ENCODE data around the gene KIF6.
A peak's percentile ranks its signal among the peaks of the same experiment; 100 is the strongest.
"Not testable (repeated sequence)": the region's sequence is repeated elsewhere in the genome, so short reads cannot be mapped to it uniquely, and the experiment has no call there.

Gene KIF6

GRCh38 chr6:39724787-39725631, at the start of gene KIF6:
Gene KIF6 (minus strand): TSS chr6:39725408. CDS start chr6:39725310, 98 bp downstream.
- DNase-seq (ENCODE audit: low read depth): peak; percentile 54

DNA sequence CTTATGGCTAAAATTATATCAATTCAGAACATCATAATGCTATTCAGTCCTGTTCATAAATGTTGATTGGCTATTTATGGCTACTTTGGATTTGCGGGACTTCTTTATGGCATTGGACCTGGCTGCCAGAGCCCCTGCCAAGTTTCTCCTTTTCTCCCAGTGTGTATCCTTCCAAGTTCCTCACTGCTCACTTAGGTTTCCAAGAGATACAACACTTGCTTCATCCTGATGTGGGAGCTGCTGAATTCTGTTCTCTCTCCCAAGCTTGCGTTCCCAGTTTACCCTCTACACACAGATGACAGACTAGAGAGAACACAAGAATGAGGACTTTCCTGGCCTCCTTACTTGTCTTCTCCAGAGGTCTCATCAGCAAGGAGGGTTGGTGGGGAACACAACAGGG, 48.6 kb upstream of the KIF6 start:
- DNase-seq (ENCODE audit: low read depth): no peak

- DNase-seq (ENCODE audit: low read depth): no peak
Observed at GRCh38 chr6:39772559-39773273, 47.5 kb upstream of the KIF6 start.

- no peak for DNase-seq (ENCODE audit: low read depth)
Observed at GRCh38 chr6:39770446-39770845, 45.2 kb upstream of the KIF6 start.

DNA sequence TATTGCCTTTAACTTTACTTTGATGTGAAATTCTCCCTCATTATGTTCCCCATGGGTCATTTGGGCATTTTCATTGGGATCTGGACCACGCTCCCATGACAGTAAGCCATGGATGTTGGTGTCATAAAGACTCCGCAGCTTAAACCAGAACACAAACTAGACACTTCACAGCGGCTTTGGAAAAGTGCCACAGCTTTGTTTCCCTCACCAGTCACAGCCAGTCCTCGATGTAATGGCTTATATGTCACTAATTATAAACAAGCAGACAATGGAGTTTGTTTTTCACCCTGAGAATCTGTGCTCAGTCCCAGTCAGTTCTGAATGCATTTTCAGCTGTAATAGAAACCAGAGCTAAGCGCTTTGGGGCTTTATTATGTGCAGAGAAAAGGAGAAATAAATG, 43.8 kb upstream of the KIF6 start:
- no peak for DNase-seq (ENCODE audit: low read depth)

DNA sequence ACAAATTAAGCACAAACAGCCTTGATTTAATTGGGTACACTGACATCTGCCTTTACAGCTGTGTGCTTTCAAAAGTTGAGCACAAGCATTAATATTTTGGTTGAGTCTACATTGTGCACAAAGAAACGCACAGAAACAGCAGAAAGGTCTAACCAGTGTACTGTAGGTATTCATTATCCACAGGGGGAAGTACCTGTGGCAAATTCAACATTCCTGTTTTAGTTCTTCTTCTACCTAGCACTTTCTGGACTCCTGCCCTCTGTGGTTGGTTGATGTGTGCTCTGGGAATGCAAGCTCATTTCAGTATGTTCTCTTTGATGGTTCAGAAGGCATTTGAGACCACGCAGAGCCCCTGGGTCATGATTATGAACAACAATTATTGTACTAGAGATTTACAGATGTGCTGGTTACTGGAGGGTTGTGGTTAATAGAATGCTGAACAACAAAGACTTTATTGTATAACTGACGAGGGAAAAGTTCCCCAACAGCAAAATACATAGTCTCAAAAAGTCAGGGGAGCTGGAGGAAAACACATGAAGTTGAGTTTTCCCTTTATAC, 40.4 kb upstream of the KIF6 start:
- DNase-seq (ENCODE audit: low read depth): no peak

- no peak for DNase-seq (ENCODE audit: low read depth)
Observed at GRCh38 chr6:39760226-39760952, 35.2 kb upstream of the KIF6 start.

GRCh38 chr6:39758905-39759605, 33.8 kb upstream of the KIF6 start:
- no peak for DNase-seq (ENCODE audit: low read depth)

- DNase-seq (ENCODE audit: low read depth): no peak
Observed at GRCh38 chr6:39756582-39756981, 31.4 kb upstream of the KIF6 start.

DNA sequence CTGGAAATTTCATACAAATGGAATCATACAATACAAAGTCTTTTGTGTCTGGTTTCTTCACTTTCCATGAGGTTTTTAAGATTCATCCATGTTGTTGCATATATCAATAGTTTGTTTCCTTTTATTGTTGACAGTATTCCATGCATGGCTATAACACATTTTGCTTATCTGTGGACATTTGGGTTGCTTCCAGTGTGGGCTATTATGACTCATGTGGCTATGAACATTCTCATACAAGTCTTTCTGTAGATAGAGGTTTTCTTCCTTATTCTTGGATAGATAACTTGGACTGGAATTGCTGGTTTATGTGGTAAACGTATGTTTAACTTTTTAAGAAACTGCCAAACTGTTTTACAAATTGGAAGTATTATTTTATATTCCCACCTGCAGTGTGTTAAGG, 30.0 kb upstream of the KIF6 start:
- DNase-seq (ENCODE audit: low read depth): no peak

DNA sequence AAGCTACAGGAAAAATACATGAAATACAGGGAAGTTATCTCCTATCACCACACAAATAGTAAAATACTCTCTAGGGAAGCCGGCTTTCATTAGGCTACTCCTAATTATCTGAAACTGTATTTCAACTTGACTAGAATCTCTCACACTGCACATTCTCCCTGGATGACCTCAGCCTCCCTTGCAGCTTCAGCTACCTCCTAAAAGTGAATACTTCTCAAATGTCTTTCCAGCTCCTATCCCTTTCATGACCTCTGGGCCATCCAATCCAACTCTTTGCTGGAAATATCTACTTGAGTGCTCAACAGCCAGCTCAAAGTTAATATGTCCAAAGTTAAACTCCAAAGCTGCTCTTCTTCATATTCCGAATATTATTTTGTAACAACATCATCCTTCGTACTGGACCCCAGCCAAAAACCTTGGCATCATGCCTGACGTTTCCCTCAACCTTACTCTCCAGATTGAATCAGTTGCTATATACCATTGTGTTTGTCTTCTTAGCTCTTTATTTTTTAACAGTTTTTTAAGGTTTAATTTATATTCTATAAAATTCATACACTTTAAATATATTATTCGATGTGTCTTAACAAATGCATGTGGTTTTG, 29.4 kb upstream of the KIF6 start:
- DNase-seq (ENCODE audit: low read depth): no peak

DNA sequence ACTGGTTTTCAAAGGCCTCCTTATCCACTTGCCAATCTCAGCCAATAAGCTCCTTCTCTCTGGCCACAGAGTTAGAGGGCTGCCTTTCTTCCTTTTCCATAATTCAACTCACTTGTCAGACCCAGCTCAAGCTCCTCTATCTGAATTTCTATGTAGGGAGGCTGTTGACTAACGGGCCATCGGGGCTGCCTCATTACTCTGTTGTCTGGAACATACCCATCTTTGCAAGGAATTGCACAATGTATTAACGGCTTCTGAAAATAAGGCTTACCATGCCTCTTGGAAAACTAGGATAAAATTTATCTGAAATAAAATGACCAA, 28.5 kb upstream of the KIF6 start:
- no peak for DNase-seq (ENCODE audit: low read depth)

DNA sequence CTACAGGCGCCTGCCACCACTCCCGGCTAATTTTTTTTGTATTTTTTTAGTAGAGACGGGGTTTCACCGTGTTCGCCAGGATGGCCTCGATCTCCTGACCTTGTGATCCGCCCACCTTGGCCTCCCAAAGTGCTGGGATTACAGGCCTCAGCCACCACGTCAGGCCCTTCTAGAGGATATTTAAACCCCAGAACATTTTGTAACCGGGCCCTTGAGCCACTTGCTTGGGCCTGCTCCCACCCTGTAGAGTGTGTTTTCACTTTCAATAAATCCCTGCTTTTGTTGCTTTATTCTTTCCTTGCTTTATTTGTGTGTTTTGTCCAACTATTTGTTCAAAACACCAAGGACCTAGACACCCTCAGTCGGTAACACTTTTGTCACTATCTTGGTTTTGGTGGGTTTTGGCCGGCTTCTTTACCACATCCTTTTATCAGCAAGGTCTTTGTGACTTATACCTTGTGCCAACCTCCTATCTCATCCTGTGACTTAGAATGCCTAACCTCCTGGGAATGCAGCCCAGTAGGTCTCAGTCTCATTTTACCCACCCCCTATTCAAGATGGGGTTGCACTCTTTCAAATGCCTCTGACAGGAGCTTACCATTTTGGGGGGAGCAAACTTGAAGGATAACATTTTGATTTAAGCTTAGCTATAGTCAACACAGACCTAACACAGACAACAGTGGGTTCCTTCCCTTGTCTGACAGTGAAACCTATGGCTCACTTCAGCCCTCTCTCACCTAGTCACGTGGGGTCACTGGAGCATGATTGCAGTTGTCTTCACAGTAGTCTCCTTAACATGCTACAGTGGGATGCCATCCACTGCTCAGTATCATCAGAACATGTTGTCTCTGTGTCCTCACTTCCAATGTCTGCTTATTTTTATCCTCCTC, 27.9 kb upstream of the KIF6 start:
- DNase-seq (ENCODE audit: low read depth): no peak

DNA sequence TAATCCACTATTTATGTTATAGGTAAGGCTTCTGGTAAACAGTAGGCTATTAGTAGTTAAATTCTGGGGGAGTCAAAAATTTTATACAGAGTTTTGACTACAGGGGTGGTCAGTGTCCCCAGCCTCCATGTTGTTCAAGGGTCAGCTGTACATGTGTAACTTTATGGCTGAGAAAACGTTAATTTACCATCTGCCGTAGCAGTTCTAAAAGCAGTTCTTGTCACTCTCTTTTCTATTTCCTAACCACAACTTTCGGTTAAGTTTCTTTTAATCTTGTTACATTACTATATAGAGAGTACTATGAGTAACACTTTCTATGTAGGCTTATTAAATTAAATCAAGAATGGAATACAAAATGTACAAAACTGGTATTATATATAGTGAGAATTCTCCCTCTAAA, 21.6 kb upstream of the KIF6 start:
- DNase-seq (ENCODE audit: low read depth): no peak

DNA sequence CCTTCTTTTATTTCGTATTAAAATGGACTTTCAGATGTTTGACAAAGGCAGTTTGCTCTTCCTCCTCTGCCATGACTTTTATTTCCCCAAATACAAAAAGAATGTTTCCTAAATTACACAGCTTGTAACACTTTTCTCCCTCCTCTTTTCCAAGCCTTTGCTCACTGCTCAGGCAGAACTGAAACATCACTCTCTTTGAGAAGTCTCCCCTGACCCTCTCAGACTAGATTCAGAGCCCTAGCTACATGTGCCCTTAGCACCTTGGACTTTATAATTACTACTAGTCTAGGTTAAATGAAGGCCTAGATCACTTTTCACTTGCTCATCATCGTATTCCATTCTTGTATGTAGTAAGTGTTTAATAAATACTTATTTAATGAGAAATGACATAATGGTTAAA, 8.5 kb upstream of the KIF6 start:
- DNase-seq (ENCODE audit: low read depth): no peak

DNA sequence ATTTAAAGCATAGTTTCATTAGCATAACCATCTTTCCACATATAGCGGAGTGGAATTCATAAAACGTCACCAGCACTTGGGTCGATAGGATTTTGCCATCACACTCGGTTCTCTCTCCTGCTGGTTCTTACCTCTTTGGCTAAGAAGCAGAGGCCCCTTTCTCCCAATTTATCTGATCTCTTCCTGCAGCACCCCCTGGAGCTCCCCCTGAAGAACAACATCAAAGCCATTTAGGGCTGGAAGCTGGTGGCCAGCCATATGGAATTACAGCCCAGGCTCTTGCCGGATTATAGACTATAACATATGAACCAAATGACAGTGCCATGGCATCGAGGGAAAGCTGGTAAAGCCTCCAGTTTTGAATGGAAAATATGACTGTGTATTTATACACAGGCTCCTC, 6.4 kb upstream of the KIF6 start:
- DNase-seq (ENCODE audit: low read depth): no peak

DNA sequence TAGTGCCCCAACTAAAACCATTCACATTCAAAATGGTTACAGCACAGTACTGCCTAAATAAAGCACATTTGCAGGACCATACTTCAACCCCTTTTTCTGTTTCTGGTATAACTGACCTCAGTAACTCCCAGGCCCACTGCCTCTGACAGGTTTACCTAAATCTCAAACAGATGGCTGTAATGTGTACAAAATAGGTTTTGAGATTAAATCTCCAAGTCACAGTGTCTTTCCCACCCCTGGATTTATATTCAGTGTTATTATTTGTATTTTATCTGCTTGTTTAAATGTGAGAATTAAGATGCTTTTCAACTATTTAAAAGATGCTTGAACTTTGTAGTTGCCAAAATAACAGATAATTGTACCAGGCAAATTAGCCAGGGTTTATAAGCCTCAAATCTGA, 4.7 kb upstream of the KIF6 start:
- DNase-seq (ENCODE audit: low read depth): no peak

DNA sequence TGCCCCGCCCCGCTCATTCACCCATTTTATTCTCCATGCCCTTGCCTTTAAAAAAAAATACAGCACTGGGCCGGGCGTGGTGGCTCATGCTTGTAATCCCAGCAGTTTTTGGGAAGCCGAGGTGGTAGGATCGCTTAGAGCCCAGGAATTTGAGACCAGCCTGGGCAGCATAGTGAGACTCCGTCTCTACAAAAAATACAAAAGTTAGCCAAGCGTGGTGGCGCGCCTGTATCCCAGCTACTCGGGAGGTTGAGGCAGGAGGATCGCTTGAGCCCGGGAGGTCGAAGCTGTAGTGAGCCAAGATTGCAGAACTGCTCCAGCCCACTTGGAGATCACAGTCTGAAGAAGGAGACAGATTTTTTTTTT, 407 bp upstream of the KIF6 start:
- DNase-seq (ENCODE audit: low read depth): no peak

- not testable (repeated sequence) for DNase-seq (ENCODE audit: low read depth)
Observed at GRCh38 chr6:39723350-39723749, 1.9 kb downstream of the KIF6 start.

DNA sequence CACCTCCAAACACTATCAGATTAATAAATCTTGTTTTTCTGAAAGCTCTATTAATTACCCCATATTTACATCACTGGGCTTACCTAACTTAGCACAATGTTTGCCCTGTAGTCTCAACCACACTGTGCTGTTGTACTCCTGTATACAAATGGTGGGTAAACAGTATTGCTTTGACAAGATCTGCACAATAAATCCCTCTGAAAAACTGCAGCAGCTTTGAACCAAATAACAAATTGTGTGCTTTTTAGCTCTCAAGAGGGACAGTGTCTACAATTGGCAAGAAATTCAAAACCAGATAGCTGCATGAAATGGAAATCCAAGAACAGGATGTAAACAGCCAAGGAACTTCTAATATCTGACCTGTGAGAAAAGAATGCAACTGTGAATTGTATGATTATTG, 10.4 kb downstream of the KIF6 start:
- no peak for DNase-seq (ENCODE audit: low read depth)
